HepG2 (cell line): ENCODE results near the gene EGR4. TPM values are rescaled to one million over a fixed set of nuclear protein-coding genes. Genes with fewer than 3 reads are reported as not detected.
A peak's percentile ranks its signal among the peaks of the same experiment; 100 is the strongest.

Experiments used
- AGO2 ChIP-seq: fragments of 200-400 bp; formaldehyde crosslinking; optimal IDR thresholded peaks from 2 replicates; pipeline ENCODE3; 2017; ENCODE audit warnings: mild to moderate bottlenecking, low read depth, low read length, moderate library complexity
- EZH2 ChIP-seq: conservative IDR thresholded peaks from 2 replicates; pipeline ENCODE4 v1.6.1; 2012; ENCODE audit warnings: mild to moderate bottlenecking, low read depth, low read length, moderate library complexity
- HES4 ChIP-seq: sonication (generic); formaldehyde crosslinking; IDR thresholded peaks from 2 replicates; pipeline ENCODE4 v1.9.0; 2021; ENCODE audit warnings: mild to moderate bottlenecking, missing genetic modification reagents, borderline replicate concordance
- KDM5B ChIP-seq: sonication (generic); formaldehyde crosslinking; IDR thresholded peaks from 2 replicates; pipeline ENCODE4 v1.4.0; 2020; ENCODE audit warnings: missing genetic modification reagents, mild to moderate bottlenecking, borderline replicate concordance
- MIXL1 ChIP-seq: IDR thresholded peaks from 2 replicates; pipeline ENCODE4 v1.6.1; 2016
- PCBP2 ChIP-seq: fragments of 200-400 bp; formaldehyde crosslinking; optimal IDR thresholded peaks from 2 replicates; pipeline ENCODE3; 2018; ENCODE audit warnings: low read length, low read depth; ENCODE audit not compliant: poor library complexity, severe bottlenecking
- RCOR2 ChIP-seq: IDR thresholded peaks from 2 replicates; pipeline ENCODE4 v1.6.1; 2016; ENCODE audit warnings: missing biosample characterization, missing genetic modification reagents
- SSRP1 ChIP-seq: IDR thresholded peaks from 2 replicates; pipeline ENCODE4 v1.6.1; 2016; ENCODE audit warnings: control low read depth
- ZBTB25 ChIP-seq: IDR thresholded peaks from 2 replicates; pipeline ENCODE4 v1.6.1; 2018; ENCODE audit warnings: missing genetic modification reagents
- ZNF543 ChIP-seq: sonication (generic); formaldehyde crosslinking; IDR thresholded peaks from 2 replicates; pipeline ENCODE4 v1.4.0; 2020; ENCODE audit warnings: mild to moderate bottlenecking, missing genetic modification reagents
- ZNF646 ChIP-seq: sonication (generic); formaldehyde crosslinking; IDR thresholded peaks from 2 replicates; pipeline ENCODE4 v1.9.0; 2021; ENCODE audit warnings: mild to moderate bottlenecking, missing genetic modification reagents
- ZNF768 ChIP-seq: sonication (generic); formaldehyde crosslinking; IDR thresholded peaks from 2 replicates; pipeline ENCODE4 v1.4.0; 2020; ENCODE audit warnings: missing genetic modification reagents
- ZNF781 ChIP-seq: sonication (generic); formaldehyde crosslinking; IDR thresholded peaks from 2 replicates; pipeline ENCODE4 v1.5.1; 2020; ENCODE audit warnings: borderline replicate concordance, mild to moderate bottlenecking, missing genetic modification reagents; ENCODE audit errors: not compliant biosample characterization
- ZNF883 ChIP-seq: sonication (generic); formaldehyde crosslinking; IDR thresholded peaks from 2 replicates; pipeline ENCODE4 v1.5.1; 2020; ENCODE audit warnings: mild to moderate bottlenecking, missing genetic modification reagents; ENCODE audit errors: not compliant biosample characterization
- ZSCAN5A ChIP-seq: sonication (generic); formaldehyde crosslinking; IDR thresholded peaks from 2 replicates; pipeline ENCODE4 v1.8.0; 2022; ENCODE audit warnings: mild to moderate bottlenecking, missing genetic modification reagents, borderline replicate concordance
- polyA plus RNA-seq, 8 experiments: library from polyadenylated mRNA; depleted of rRNA in 3 of 8; stranded (reverse) in 7 of 8; unstranded in 1 of 8; fragments of >200 nt; fragmentation: Illumina TruSeq in 4 of 8; extraction: Trizol in 4 of 8; gene quantifications; 2 replicates each; pipeline versions ENCODE4 v1.2.1 to v1.2.3, GENCODE V29; 2011 to 2016; ENCODE audit warnings: low read depth in 4 of 8, missing spikeins in 1 of 8, mixed read lengths in 1 of 8; ENCODE audit not compliant: insufficient read depth in 1 of 8
- total RNA-seq, 5 experiments: library from RNA; depleted of rRNA; stranded (reverse); fragments of >200 nt; fragmentation: Illumina TruSeq; extraction: Trizol; gene quantifications; 2 replicates each; pipeline ENCODE4 v1.2.3, GENCODE V29; 2016; ENCODE audit warnings: low read depth in 1 of 5
- TF ChIP-seq, protein P1 (sequence below): IDR thresholded peaks from 2 replicates; pipeline ENCODE4 v1.6.1; 2012; ENCODE audit warnings: low read length, improper control_type of control experiment

Gene EGR4
- total and polyA plus RNA-seq, 2 of the 13 experiments (the other 11 are each of a cell fraction or from before 2014, with no cell fraction given): not detected

- TF ChIP-seq ZNF646 (CRISPR knock-in tag): no peak
- no peak for TF ChIP-seq RCOR2 (CRISPR knock-in tag)
- TF ChIP-seq PCBP2: no peak
- no peak for TF ChIP-seq ZNF768 (CRISPR knock-in tag)
- TF ChIP-seq, protein P1, sequence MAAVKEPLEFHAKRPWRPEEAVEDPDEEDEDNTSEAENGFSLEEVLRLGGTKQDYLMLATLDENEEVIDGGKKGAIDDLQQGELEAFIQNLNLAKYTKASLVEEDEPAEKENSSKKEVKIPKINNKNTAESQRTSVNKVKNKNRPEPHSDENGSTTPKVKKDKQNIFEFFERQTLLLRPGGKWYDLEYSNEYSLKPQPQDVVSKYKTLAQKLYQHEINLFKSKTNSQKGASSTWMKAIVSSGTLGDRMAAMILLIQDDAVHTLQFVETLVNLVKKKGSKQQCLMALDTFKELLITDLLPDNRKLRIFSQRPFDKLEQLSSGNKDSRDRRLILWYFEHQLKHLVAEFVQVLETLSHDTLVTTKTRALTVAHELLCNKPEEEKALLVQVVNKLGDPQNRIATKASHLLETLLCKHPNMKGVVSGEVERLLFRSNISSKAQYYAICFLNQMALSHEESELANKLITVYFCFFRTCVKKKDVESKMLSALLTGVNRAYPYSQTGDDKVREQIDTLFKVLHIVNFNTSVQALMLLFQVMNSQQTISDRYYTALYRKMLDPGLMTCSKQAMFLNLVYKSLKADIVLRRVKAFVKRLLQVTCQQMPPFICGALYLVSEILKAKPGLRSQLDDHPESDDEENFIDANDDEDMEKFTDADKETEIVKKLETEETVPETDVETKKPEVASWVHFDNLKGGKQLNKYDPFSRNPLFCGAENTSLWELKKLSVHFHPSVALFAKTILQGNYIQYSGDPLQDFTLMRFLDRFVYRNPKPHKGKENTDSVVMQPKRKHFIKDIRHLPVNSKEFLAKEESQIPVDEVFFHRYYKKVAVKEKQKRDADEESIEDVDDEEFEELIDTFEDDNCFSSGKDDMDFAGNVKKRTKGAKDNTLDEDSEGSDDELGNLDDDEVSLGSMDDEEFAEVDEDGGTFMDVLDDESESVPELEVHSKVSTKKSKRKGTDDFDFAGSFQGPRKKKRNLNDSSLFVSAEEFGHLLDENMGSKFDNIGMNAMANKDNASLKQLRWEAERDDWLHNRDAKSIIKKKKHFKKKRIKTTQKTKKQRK: no peak
- TF ChIP-seq ZSCAN5A (CRISPR knock-in tag): no peak
- TF ChIP-seq ZBTB25 (CRISPR knock-in tag): no peak
- no peak for TF ChIP-seq HES4
- no peak for TF ChIP-seq ZNF781 (CRISPR knock-in tag)
- TF ChIP-seq MIXL1: no peak
- no peak for TF ChIP-seq SSRP1 (CRISPR knock-in tag)
- TF ChIP-seq KDM5B (CRISPR knock-in tag): no peak
- peak; percentile 37 for TF ChIP-seq ZNF883 (CRISPR knock-in tag)
- no peak for TF ChIP-seq EZH2
- peak; percentile 13 for TF ChIP-seq AGO2
- TF ChIP-seq ZNF543: 0 out of 2 replicates have a peak, but pooled peaks have one; percentile 16
These were observed 29.6 kb downstream of the EGR4 start (continued) for GRCh38 chr2:73263540-73264331.
